ENCODE results near the gene C11orf24.

Gene C11orf24

DNA sequence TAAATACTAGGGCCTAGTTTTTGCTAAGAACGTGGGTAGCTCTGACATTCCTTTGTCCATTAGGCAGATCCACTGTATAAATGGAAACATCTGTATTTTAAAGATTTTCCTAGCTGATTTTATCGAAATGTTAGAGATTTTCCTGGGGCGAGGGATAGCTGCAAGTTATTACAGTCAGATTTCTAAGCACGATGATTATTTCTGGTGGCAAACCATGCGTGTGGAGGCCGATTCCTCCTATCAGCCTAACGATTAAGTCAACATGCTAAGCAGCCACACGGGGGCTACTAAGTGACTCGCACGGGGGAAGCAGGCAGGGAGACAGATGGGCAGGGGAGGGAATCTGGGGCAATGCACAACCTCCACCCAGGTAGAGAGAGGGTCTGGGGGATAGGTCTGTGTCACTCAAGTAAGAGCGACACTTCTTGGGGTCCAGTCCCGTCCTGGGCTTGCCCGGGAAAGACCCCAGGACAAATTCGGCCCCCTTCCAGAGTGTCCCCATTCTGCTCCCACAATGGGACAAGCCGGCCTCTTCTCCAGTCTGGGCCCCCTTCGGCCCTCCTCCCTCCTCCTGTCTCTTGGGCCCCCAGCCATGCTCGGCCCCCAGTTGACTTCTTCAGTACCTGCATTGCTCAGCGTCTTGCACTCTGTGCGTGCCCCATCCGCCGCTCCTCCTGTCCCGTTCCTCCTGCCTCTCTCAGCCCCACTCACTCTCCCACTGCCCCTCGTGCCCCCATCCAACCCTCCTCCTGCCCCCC lies 571 bp downstream of the C11orf24 start:
- DNase-seq (ENCODE audit: low spot score), result peak; percentile 79
- no peak for FAIRE-seq

DNA sequence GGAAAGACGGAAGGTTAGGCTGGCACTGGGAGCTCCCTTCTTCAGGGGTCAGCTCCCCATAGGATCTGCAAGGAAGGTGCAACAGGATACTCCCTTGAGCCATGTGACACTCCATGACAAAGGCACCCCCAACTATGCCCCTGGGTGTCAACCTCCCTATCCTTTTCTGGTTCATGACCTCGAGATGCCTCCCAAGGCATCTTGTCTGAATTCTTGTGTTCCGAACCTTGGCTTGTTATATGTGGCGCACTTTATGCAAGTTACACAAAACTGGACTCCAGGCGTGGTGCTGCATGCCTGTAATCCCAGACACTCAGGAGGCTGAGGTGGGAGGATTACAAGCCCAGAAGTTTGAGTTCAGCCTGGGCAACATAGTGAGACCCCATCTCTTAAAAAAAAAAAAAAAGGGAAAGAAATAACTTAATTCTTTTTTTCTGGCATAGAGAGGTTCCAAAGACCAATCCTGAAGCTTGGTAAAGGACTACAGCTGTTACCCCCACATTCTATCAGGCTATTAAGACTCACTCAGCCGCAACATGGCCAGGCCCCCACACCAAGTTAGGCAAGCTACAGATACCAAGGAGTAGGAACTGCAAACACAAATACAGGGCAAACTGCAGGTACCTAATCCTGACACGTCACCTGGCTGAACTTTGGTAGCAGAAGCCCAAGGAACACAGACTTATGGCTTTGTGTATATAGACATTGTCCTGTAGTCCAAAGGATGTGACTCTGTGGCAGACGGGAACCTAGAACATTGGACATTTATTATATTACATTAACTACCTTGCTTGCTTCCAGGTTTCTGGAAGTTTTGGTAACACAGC lies 1.4 kb downstream of the C11orf24 start:
- FAIRE-seq, result no peak

DNA sequence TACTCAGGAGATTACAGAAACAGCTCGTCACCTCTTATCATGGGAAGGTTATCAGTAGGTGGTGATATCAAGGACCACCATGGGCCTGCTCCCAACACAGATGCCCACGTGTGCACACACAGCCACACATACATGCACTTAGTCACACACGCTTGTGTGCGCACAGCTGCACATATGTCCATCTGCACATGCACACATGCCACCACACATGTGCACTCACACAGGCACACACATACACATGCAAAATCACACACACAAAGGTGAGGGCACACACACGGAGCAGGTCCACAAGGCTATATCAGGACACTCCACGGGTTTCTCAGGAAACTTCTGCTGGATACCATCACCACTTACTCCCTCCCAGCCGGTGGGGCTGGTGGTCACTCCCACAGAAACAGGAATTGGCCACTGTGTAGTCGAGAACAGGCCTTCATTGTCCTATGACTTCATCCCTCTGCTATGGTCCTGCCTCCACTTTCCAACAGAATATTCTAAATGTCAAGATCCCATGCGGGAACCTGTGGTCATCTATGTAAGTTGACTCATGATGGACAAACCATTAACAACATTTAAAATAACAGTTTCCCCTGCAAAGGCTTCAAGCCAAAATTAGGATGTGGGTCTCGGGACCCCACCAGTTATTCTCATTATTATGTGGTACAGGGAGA lies 2.2 kb downstream of the C11orf24 start:
- no peak for FAIRE-seq
- DNase-seq (ENCODE audit: low spot score), result peak; percentile 43

More for the DNA sequence above, 1.4 kb downstream of the C11orf24 start:
- no peak for DNase-seq (ENCODE audit: low spot score)

DNA sequence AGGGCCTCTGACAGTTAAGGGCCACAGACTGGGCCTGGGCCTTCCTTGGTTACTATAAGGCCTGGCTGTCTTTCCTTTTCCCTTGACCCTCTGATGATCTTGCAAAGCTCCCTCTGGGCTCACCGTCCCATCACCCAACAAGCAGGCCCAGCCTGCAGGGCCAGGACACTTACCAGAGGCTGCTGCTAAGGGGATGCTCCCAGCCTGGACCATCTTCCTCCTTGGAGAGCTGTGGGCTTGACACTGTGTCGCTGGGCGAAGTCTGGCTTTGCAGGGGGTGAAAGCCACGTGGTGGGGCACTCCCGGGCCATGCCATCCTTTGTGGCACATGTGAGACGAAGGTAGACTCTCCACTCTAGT lies 3.9 kb downstream of the C11orf24 start:
- no peak for DNase-seq (ENCODE audit: low spot score)
- FAIRE-seq, result no peak

DNA sequence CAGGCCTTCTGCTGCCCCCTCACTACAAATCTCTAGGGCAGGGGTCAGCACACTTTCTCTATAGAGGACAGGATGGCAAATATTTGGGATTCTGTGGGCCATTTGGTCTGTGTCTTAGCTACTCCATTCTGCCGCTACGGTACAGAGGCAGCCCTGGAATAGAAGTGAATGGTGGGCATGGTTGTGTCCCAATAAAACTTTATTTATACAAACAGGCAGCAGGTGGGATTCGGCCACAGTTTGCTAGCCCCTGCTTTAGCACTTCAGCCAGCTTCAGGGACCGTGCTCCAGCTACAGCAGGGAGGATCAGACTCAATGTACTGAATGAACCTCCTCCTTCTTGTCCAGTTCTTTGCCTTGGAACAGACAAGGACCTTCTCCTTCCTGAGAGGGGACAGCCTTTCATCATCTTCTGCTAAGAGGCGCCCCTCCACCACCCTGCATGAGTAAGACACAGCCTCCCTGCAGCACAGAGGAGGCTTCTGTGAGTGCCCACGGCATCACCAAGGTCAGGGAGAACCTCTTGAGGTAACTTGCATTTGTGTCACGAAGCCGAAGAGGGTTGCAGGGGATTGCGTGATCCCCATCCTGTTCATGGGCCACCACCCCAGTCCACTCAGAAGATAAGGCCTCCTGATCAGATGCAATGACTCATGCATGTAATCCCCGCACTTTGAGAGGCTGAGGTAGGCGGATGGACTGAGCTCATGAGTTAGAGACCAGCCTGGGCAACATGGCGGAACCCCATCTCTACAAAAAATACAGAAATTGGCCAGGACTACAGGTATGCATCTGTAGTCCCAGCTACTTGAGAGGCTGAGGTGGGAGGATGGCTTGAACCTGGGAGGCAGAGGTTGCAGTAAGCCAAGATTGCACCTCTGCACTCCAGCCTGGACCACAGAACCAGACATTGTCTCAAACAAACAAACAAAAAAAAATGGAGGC lies 4.6 kb downstream of the C11orf24 start:
- no peak for DNase-seq (ENCODE audit: low spot score)
- FAIRE-seq, result no peak

DNA sequence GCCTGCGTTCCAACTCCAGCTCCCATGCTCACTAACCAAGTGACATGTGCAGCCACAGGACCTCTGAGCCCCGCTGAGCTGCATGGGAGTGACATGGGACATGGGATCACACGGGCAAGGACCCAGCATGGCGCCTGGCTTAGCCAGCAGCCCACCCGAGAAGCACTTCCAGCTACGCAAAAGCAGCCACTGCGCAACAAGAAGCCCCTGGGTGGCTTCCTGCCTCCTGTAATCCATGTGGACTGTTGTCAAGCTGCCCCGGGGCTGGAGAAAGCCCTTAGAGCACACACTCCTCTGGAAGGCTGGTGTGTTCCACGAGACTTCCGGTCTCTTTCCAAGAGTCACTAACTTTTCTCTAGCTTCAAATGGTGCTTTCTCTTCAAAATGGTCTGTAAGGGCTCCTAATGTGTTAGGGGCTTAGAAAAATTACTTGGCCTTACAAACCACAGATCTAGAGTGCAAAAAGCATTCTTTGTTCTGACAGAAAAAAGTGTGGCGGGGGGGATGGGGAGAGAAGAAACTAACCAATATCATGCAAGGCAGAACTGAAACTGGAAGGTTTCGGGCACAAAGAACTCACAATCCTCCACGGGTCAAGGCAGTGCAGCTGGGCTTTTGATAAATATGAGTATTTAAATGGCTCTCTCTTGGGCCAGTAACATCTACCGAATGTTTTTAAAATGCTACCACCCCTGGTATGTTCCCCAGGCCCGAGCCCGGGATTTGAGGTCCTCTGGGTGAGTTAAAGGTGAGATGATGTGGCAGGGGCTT lies 5.5 kb downstream of the C11orf24 start:
- FAIRE-seq (no peak), DNase-seq (ENCODE audit: low spot score) (no peak)

DNA sequence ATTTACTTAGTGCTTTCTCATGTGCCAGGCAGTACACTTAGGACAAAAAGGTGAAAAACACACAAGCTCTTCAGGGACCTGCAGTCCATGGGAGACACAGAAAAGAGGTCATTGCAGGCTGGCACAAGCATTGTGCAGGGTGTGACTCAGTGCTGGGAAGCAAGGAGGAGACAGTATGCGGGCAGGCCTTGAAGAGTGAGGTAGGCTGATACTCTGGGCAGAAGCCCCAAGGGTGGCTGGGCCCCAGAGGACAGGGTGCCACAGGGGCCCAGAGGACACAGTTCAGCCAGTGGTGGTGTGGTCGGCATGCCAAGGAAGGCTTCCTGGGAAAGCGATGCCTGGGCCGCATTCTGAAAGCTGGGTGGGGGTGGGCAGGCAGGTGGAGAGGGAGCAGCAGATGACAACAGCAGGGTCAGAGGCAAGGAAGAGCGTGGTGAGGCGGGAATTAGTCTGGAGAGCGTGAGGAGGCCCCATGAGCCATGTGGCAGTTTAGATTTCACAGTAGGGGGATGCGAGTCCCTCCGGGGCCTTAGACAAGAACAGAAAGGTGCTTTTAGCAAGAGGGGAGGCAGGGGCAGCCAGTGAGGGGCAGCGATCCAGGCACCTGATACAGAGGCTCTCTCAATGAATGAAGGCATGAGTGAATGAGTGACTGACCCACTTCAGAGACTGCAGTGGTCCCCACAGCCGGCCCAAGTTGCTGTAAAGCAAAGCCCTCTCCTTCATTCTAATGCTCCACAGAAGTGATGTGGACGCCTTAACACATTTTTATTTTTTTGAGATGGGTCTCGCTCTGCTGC lies 6.8 kb downstream of the C11orf24 start:
- FAIRE-seq (no peak), DNase-seq (ENCODE audit: low spot score) (no peak)

DNA sequence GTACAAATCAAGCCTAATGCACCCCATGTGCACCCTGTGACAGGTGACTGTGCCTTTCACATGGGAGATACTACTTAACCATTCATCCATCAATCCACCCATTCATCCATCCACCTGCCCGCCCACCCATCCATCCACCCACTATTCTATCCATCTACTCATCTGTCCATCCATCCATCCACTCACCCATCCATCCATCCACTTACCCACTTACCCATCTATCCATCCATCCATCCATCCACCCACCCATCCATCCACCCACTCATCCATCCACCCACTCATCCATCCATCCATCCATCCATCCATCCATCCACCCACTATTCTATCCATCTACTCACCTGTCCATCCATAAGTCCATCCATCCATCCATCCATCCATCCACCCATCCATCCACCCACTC lies 7.5 kb downstream of the C11orf24 start:
- no peak for DNase-seq (ENCODE audit: low spot score)
- peak; percentile 75 for FAIRE-seq

DNA sequence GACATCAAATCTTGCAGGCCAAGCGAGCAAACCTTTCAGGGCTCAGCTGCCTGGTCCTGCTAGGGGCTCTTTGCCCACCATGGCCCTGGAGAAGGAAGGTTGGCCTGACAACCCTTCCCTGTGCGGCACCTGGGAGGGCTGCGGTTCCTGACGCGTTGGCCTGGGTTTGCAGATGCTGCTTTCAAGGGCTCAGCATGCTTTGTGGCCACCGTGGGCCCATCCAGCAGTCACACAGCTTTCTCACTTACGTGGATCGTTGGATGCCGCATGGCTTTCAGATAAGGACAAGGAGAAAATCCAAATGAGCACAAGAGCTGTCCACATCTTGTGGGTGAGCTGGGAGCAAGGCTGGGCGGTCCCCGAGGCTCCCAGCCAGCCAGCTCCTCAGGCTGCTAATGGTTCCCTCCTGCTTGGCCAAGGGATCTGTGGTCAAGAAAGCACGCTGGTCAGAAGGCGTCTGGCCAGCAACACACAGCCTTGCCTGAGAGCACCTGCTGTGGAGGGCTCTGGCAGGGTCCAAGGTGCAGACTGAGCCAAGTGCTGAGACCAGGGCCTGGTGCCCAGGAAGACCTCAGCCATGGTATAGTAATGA lies 8.2 kb downstream of the C11orf24 start:
- FAIRE-seq (no peak), DNase-seq (ENCODE audit: low spot score) (no peak)

DNA sequence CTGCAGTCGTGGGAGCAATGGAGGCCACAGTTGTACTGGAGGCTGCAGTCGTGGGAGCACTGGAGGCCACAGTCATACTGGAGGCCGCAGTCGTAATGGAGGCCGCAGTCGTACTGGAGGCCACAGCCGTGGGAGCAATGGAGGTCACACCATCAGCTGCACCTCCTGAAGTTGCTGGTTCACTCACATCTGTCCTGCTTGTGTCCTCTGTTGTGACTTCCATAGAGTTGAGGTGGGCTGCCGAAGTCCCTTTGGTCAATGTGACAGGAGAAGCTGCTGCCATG lies 9.3 kb downstream of the C11orf24 start:
- DNase-seq (ENCODE audit: low spot score) (no peak), FAIRE-seq (no peak)

DNA sequence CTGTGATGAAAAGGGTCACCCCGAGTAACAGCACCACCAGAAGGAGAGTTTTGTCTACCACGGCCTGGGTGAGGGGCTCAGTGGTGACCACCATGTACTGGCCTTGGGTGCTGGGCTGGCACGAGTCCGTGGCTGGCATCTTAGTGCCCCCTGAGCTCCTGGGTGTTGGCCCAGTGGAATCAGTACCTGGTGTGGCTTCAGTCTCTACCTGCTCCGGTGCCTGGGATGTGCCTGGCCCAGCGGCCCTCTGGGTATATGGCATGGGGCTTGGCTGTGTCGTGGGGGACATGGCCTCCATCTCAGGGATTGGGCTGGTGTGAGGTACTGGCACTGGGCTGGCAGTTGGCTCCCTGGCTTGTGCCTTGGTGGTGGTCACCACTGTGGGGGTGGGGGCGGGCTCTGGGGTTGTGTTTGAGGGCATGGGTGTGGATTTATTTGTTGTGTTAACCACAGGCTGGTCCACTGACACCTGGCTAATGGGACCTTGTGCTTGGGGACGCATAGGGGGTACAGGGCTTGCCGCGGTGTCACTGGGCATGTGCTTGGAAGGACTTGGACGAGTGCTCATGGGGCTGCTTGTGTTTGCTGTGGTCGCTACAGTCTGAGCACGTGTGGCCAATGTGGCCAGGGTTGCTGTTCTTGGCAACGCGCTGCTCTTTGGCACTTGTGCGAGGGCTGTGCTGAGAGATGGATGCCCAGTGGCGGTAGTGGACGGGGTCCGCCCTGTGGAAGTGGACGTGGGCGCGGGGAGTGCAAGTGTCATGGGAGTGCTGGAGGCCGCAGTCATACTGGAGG lies 9.8 kb downstream of the C11orf24 start:
- FAIRE-seq, result no peak

DNA sequence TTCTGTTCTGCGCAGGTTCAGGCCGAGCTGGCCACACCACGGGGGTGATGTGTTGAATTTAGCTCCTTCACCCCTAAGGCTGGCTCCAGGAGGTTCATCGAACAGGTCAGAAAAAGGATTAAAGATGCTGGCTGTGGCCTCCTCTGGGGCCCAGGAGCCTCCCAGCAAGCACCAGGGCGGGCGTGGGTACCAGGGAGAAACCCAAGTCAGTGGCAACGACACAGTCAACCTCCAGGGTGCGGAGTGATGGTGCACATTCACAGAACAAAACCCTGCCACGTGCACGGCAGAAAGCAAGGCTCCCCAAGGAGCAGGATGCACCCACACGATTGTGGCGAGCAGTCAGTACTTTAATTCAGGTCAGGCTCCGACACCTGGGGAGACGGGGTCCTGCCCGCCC lies 10.8 kb downstream of the C11orf24 start:
- DNase-seq (ENCODE audit: low spot score) (no peak), FAIRE-seq (no peak)

More for the DNA sequence above, 9.8 kb downstream of the C11orf24 start:
- DNase-seq (ENCODE audit: low spot score), result no peak

DNA sequence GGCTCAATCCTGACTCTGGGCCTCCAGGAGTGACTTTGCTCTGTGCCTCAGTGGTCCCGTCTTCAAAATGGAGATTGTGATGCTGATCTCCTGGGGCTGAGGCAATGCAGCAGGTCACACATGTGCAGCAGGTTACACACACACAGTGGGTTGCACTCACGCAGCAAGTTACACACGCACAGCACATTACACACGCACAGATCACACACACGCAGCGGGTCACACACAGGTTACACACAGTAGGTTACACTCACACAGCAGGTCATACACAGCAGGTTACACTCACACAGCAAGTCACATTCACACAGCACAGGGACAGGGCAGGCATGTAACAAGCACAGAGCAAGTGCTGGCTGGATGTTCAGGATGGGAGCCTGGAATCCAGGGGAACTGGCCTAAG lies 11.3 kb downstream of the C11orf24 start:
- DNase-seq (ENCODE audit: low spot score), result no peak
- FAIRE-seq, result peak; percentile 32

DNA sequence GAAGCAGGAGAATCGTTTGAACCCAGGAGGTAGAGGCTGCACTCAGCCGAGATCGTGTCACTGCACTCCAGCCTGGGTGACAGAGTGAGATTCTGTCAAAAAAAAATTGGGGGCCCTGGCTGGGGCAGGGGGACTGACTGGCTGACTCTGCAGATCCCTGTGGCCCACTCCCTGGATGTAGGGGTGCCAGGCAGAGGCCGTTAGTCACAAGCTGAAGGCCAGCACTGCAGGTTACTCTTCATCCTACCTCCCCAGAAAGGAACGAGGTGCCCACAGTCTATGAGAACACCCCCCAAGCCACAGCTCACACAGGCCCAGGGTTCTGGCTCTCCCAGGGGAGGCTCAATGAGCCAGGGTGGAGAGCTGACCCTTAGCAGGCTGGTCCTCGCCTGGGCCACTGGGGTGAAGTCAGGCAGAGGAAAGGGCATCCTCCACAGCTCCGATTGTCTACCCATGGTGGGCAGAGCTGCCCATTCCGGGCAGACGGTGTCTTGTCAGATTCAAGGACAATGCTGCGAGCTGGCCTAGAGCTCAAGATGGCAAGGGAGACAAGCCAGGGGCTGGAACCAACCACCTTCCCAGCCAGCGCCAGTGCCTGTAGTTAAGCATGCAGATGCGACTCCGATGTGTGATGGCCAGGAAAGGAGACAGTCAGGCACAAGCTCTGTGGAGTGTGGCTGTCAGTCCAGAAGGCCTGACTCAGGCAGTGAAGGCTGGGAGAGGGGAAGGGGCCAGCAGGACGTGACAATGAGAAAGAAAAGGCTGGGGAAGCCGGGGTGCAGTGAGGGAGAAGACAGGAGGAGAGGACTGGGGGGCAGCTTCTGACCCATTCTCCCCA lies 12.4 kb downstream of the C11orf24 start:
- DNase-seq (ENCODE audit: low spot score), result no peak
- FAIRE-seq, result no peak

DNA sequence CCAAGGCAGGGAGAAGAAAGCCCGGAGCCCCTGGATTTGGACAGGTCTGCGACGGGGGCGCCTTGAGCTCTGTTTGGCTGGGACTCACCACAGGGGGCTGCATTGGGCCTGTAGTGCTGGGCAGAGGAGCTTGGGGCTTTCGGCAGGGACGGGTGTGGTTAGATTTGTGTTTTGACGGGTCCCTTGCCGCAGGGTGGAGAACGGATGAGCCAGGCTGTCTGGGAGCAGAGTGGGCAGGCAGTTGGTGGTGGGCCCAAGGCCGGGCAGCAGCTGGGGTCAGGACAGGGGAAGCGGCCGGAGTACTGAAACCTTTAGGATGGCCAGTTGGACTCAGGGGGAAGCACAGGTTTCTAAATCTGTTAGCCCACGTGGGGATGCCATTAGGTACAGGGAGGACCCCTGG lies 13.4 kb downstream of the C11orf24 start:
- no peak for FAIRE-seq
- DNase-seq (ENCODE audit: low spot score), result no peak

DNA sequence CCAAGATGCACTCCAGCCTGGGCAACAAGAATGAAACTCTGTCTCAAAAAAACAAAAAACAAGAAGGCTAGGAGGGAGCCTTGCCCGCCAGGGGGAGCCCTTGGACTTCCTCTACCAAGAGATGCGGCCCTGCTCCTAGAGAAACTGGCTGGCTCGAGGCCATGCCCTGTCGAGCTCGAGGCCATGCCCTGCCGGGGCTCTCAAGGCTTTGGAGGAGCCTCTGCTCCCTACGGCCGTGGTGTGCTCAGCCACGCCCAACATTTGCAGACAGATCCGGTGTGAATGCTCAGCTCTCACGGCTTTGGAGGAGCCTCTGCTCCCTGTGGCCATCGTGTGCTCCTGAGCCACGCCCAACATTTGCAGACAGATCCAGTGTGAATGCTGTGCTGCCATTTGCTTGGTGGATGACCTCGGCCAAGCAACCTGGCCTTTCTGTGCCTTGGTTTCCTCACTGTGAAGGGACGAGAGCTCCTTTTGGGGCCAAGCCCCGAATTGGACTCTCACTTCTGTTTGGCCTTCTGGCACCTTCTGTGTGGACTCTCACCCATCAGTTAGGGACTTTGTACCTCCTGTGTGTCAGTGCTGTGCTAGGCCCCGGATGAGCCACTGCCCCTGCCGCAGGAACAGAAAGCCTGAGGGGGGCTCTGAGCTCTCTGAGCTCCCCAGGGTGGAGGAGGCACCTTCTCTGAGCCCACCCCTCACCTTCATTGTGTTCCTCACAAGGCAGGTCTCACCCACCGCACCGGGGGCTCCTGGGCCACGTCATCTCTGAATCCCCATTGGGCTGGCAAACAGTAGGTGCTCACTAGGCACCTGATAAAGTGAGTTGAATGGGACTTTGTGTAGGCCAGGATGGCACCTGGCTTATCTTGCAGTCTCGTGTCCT lies 14.1 kb downstream of the C11orf24 start:
- DNase-seq (ENCODE audit: low spot score) (peak; percentile 85), FAIRE-seq (no peak)

DNA sequence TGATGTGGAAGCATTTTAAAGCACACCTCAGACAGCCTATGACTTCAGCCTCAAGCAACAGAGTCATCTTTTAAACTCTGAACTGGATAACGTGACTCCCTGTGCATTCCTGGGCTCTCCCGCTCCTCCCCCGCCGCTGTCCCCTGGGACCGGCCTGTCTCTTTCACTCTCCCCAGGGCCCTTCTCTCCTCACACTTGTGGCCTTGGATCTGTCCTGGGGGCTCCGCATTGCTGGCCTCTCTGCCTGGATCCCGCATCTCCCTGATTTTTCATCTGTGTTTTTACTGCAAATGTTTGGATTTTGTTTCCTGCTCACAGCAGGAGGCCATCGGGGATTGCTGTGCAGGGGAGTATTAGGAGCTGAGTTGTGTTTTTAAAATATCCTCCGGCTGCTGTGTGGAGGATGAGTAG lies 15.4 kb downstream of the C11orf24 start:
- no peak for FAIRE-seq
- DNase-seq (ENCODE audit: low spot score), result peak; percentile 60

Data from urothelium cell line (cell line).